ENCODE results near the gene TRMT11. TPM values are rescaled to one million over a fixed set of nuclear protein-coding genes. Genes with fewer than 3 reads are reported as not detected.

Gene TRMT11
- total RNA-seq, 4 donors from 2014 or later = 13.3 to 49.7 (median 22.3) TPM

DNA sequence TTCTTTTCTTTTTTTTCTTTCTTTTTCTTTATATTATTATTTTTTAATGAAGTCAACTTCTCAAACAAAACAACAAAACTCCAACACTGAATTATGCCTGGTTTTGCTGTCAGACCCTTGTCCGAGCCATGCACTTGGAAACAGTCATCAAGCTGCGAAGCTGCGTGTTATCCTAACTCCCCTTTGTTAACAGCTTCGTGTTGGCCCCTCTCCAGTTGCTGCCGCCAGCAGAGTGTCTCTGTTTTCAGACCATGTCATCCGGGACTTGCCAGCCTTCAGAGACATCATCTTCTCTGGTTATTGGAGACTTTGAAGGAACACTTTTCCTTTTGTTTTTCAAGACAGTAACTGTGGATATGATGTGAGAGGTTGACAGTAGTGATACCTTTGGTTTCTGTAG lies 83.1 kb downstream of the TRMT11 start:
- no peak for ATAC-seq
- Histone ChIP-seq H3K9me3 (no peaks in the 10 kb centered on the region), H3K27me3 (no peaks in the 10 kb centered on the region), H3K4me3 (no peak overlapping the region), H3K36me3 (no peaks in the 10 kb centered on the region), H3K4me1 (no peaks in the 10 kb centered on the region), H3K27ac (no peak overlapping the region)
- no peak for TF ChIP-seq POLR2A (IDR thresholded peaks at IDR 0.05)
- TF ChIP-seq, protein P1, sequence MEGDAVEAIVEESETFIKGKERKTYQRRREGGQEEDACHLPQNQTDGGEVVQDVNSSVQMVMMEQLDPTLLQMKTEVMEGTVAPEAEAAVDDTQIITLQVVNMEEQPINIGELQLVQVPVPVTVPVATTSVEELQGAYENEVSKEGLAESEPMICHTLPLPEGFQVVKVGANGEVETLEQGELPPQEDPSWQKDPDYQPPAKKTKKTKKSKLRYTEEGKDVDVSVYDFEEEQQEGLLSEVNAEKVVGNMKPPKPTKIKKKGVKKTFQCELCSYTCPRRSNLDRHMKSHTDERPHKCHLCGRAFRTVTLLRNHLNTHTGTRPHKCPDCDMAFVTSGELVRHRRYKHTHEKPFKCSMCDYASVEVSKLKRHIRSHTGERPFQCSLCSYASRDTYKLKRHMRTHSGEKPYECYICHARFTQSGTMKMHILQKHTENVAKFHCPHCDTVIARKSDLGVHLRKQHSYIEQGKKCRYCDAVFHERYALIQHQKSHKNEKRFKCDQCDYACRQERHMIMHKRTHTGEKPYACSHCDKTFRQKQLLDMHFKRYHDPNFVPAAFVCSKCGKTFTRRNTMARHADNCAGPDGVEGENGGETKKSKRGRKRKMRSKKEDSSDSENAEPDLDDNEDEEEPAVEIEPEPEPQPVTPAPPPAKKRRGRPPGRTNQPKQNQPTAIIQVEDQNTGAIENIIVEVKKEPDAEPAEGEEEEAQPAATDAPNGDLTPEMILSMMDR (IDR thresholded peaks at IDR 0.05) = no peak
- TF ChIP-seq EP300 (IDR thresholded peaks at IDR 0.05) = no peak
- no peak for TF ChIP-seq POLR2AphosphoS5 (IDR thresholded peaks at IDR 0.05)
- 60 to 61% methylated on average over 1 to 6 of the region's 6 CpGs for WGBS, 2 donors (ENCODE audit: low coverage in 1 of 2)

DNA sequence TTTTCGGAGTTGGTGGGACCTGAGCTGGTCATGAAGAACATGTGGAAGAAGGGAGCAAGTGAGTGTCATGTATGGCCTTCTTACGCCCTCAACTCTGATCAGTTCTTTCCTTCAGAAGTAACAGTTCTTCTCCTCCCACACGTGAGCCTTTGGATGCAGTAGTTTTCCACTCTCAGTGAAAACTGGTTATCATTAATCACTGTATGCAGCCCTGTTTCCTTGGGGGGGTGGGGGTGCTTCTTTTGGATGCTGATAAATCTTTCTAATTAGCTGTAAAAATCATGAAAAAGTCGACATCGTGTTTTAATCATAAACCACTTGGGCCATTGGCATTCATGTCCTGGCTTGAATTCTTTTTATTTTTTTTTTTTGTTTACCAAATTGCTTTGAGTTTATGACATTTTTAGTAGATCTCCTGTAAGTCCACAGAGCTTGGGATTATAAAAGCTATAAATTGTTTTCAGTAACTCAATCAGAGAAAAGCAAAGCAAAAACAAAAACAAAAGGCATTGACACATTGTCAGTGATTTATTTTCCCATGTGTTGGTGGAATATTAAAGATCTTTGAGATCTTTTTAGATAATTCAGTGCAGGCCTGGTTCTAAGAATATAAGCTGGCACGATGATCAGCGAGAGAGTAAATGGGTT lies 84.8 kb downstream of the TRMT11 start:
- Histone ChIP-seq H3K36me3 (no peaks in the 10 kb centered on the region), H3K27ac (no peak overlapping the region), H3K4me1 (no peaks in the 10 kb centered on the region), H3K4me3 (no peak overlapping the region), H3K27me3 (no peaks in the 10 kb centered on the region), H3K9me3 (no peaks in the 10 kb centered on the region)
- no peak for TF ChIP-seq POLR2A (IDR thresholded peaks at IDR 0.05)
- TF ChIP-seq, protein P1 (IDR thresholded peaks at IDR 0.05) = no peak
- TF ChIP-seq EP300 (IDR thresholded peaks at IDR 0.05) = no peak
- TF ChIP-seq POLR2AphosphoS5 (IDR thresholded peaks at IDR 0.05) = no peak
- WGBS, 2 donors (ENCODE audit: low coverage in 1 of 2) = 74 to 93% methylated on average over 5 to 7 of the region's 7 CpGs
- no peak for ATAC-seq

DNA sequence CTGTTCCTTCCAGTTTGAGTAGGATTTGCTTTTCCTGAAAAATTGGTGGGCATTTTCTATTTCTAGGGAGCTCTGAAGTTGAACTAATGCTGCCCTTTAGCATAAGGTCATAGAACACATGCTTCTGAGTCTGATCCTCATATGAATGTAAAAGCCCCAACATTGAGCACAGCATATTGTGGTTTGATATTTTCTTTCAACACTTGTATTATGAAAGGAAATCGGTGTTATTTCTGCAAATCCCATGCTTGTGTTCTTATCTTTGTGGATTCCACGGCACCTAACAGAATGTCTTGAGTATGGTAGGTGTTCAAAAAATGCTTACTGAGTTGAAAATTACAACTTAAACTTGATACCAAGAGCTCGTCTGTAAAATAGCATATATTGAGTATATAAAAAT lies 85.8 kb downstream of the TRMT11 start:
- 77 to 81% methylated on average over 3 of the region's 3 CpGs for WGBS, 2 donors (ENCODE audit: low coverage in 1 of 2)

DNA sequence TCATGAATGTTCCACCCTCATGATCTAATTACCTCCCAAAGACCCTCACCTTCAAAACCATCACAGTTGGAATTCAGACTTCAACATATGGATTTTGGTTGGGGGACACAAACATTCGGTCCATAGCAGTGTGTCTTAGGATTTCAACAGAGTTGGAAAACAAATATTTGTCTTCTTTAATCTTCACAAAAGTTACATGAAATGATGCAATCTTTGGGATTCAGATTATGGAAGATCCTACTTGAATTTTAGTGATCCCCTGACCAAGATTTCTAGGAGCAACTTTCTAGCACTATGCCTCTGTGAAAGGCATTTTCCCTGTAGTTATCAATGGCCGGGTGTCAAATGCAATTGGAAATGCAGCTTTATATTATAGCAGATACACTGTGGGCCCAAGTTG lies 86.5 kb downstream of the TRMT11 start:
- ATAC-seq = no peak
- Histone ChIP-seq H3K27ac (no peak overlapping the region), H3K27me3 (no peaks in the 10 kb centered on the region), H3K4me1 (no peaks in the 10 kb centered on the region), H3K4me3 (no peak overlapping the region), H3K36me3 (no peaks in the 10 kb centered on the region), H3K9me3 (no peaks in the 10 kb centered on the region)
- 84 to 89% methylated on average over 1 to 2 of the region's 2 CpGs for WGBS, 2 donors (ENCODE audit: low coverage in 1 of 2)
- TF ChIP-seq POLR2A (IDR thresholded peaks at IDR 0.05) (no peak), POLR2AphosphoS5 (IDR thresholded peaks at IDR 0.05) (no peak), EP300 (IDR thresholded peaks at IDR 0.05) (no peak)
- TF ChIP-seq, protein P1 (IDR thresholded peaks at IDR 0.05) = no peak

More for the DNA sequence above, 85.8 kb downstream of the TRMT11 start:
- H3K4me3 ChIP-seq = no peak overlapping the region
- H3K9me3 ChIP-seq = no peaks in the 10 kb centered on the region
- H3K4me1 ChIP-seq = no peaks in the 10 kb centered on the region
- H3K27ac ChIP-seq = no peak overlapping the region
- ATAC-seq = no peak
- no peaks in the 10 kb centered on the region for H3K27me3 ChIP-seq
- no peaks in the 10 kb centered on the region for H3K36me3 ChIP-seq
- no peak for TF ChIP-seq POLR2A (IDR thresholded peaks at IDR 0.05)
- TF ChIP-seq, protein P1 (IDR thresholded peaks at IDR 0.05) = no peak
- no peak for TF ChIP-seq EP300 (IDR thresholded peaks at IDR 0.05)
- TF ChIP-seq POLR2AphosphoS5 (IDR thresholded peaks at IDR 0.05) = no peak

DNA sequence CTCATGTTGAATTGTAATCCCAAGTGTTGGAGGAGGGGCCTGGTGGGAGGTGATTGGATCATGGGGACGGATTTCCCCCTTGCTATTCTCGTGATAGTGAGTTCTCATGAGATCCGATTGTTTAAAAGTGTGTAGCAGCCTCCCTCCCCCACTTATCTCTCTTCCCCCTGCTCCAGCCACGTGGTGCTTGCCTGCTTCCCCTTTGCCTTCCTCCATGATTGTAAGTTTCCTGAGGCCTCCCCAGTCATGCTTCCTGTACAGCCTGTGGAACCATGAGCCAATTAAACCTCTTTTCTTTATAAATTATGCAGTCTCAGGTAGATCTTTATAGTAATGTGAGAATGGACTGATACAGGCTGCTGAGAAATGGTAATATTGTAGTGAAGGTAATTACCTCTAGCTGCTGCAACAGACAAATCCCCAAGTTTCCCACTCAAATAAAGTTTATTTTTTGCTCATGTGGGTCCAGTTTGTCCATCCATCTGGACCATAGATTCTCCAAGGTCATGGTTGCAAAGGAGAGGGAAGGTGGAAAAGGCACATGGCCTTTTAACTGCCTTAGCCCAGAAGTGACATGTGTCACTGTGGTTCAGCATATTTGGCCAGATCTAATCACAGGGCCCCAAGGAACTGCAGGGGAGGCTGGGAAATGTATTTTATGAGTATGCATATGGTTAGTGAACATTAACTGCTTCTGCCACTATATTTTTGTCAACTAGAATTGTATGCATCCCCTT lies 89.2 kb downstream of the TRMT11 start:
- H3K4me3 ChIP-seq = no peak overlapping the region
- H3K9me3 ChIP-seq = no peaks in the 10 kb centered on the region
- no peak overlapping the region for H3K27ac ChIP-seq
- no peaks in the 10 kb centered on the region for H3K27me3 ChIP-seq
- peaks cover 0 to 8% of the 10 kb centered on the region in 2 donors for H3K36me3 ChIP-seq
- ATAC-seq = no peak
- WGBS, 2 donors (ENCODE audit: low coverage in 1 of 2) = 67 to 69% methylated on average over 4 of the region's 4 CpGs
- TF ChIP-seq EP300 (IDR thresholded peaks at IDR 0.05) (no peak), POLR2A (IDR thresholded peaks at IDR 0.05) (no peak)
- H3K4me1 ChIP-seq = no peaks in the 10 kb centered on the region
